Measurements from ENCODE around the gene PIP5K1C.

- TF ChIP-seq CTCF (IDR thresholded peaks at IDR 0.05) (no peak), POLR2A (IDR thresholded peaks at IDR 0.05; ENCODE audit: low read depth) (no peak)
Measured at GRCh38 chr19:3655402-3656072, 44.7 kb downstream of the PIP5K1C start.
